NCI-H1048 (cell line): ENCODE measurements around the gene TDRD12.
"Not testable (repeated sequence)": the region's sequence is repeated elsewhere in the genome, so short reads cannot be mapped to it uniquely, and the experiment has no call there.

Experiments used
- DNase-seq: peaks from one replicate; lab custom pipeline; 2025; lab: John Stamatoyannopoulos, UW

TDRD12 gene

DNA sequence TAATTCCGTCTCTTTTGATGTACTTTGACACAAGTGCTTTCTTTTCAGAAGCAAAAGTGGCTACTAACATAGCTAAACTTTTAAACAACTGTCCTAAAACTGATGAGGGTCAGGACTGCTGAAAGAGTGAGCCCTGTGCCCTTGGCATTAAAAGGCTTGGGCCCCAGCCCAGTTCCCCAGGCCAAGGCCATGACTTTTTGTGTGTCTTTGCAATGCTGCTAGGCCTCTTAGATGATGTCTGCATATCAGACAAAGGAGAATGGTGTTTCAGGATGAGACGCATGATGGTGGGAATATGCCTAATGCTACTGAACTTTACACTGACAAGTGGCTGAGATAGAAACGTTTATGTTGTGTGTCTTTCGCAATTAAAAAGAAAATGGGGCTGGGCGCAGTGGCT lies 112.0 kb downstream of the TDRD12 start:
- DNase-seq, result no peak

- DNase-seq, result not testable (repeated sequence)
Observed at GRCh38 chr19:32832094-32832493, 112.5 kb downstream of the TDRD12 start.

DNA sequence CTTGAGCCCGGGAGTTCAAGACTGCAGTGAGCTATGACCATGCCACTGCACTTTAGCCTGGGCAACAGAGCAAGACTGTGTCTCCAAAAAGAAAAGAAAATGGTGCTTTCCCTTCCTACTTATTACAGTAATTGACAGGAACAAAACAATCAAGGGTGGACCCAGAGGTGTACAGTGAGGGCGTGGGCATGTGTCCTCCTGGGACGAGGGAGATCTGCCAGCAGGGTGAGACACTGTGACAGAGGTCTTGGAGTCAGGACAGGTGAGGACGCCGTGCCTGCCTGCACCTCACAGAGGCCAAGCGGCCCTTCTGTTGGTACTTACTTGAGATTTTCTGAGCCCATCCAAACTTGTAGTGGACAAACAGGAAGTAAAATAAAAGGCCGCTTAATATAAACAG lies 113.3 kb downstream of the TDRD12 start:
- not testable (repeated sequence) for DNase-seq

- not testable (repeated sequence) for DNase-seq
Observed at GRCh38 chr19:32833388-32833787, 113.8 kb downstream of the TDRD12 start.

DNA sequence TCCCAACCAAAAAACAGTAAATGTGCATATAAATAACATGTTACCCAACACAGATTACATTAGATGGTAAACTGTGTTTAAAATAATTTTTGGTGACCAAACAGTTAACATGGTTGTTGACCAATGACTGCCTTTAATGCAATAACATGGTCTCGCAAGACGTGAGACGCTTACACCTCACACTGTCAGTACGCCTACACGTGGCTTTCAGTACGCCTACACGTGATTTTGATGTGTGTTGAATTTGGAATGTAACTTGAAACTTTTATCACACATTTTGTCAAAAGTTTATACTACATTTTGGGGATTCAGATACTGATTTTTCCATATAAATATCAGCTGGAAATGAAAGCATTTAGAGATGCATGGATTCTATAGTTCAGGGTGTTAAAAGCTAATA lies 118.0 kb downstream of the TDRD12 start:
- no peak for DNase-seq

DNA sequence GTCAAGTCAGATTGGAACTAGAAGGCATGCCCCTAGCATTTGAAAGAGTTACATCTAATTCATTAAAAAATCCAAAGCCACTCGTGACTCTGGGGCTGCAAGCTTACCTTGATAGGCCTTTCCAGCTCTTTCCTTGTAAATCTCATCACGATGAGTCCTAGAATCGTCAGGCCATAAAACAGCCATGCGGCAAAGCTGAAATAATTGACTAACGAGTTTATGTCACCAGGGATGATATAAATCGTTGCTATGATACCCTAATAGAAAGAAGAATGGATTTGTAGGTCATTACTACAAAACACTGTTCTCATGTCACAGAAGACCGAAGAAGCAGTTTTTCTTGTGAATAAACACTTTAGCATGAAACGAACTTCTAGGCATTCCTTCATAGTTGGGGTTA lies 122.5 kb downstream of the TDRD12 start:
- no peak for DNase-seq

GRCh38 chr19:32843716-32844245 lies 124.2 kb downstream of the TDRD12 start:
- DNase-seq, result no peak

- not testable (repeated sequence) for DNase-seq
Observed at GRCh38 chr19:32848035-32848434, 128.5 kb downstream of the TDRD12 start.

DNA sequence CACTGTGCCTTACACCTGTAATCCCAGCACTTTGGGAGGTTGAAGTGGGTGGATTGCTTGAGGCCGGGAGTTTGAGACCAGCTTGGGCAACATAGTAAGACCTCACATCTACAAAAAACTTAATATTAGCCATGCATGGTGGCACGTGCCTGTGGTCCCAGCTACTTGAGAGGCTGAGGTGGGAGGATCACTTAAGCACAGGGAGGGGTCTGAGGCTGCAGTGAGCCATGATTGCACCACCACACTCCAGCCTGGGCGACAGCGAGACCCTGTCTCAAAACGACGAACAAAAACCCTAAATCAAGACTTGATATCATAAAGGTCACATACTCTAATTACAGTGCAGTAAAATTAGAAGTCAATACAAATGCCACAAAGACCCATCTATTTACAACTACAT lies 132.6 kb downstream of the TDRD12 start:
- no peak for DNase-seq

- not testable (repeated sequence) for DNase-seq
Observed at GRCh38 chr19:32856818-32857217, 137.3 kb downstream of the TDRD12 start.

DNA sequence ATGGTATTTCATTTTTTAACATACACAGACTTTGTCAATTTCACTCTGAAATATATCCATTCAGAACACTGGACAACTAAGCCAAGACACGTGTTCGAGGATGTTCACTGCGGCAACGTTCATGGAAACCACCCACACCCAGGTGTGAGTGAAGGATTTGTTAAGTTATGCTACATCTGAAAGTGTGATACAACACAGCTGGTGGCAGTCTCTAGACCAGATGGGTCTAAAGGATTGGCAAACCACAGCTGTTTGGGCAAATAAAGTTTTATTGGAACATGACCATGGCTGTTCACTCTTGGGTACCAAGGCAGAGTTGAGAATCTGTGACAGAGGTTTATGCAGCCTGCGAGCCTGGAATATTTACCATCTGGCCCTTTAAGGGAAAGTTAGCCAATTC lies 138.0 kb downstream of the TDRD12 start:
- no peak for DNase-seq

DNA sequence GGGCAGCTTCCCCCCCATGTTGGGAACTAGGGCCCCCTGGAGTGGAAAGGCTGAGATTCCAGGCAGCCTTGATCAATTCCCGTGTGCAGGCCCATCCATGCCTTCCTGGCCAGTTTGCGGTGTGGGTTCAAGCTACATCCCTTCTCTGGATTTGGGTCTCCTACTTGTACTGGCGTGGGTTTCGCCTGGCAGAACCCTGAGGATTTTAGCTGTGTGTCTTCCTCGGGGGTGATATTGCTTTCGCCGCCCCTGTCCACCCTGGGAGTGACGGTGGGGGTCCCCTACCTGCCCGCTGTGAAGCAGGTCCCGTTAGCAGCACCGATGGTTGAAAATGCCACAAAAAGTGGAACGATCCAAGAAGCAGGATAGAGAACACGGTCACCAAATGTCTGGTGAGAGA lies 138.6 kb downstream of the TDRD12 start:
- no peak for DNase-seq

DNA sequence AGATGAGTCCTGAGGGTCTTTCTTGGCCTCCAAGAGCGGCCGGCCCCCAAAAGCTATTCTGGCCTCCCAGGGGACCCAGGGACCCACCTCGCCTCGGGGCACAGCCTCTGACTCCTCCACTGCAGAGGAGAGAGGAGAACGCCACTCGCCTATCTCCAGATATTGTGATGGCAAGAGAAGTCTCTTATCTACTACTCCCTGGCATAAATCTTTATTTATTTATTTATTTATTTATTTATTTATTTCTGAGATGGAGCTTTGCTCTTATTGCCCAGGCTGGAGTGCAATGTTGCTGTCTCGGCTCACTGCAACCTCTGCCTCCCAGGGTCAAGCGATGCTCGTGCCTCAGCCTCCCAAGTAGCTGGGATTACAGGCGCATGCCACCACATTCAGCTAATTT lies 139.0 kb downstream of the TDRD12 start:
- no peak for DNase-seq

- DNase-seq, result no peak
Observed at GRCh38 chr19:32859591-32859990, 140.0 kb downstream of the TDRD12 start.

DNA sequence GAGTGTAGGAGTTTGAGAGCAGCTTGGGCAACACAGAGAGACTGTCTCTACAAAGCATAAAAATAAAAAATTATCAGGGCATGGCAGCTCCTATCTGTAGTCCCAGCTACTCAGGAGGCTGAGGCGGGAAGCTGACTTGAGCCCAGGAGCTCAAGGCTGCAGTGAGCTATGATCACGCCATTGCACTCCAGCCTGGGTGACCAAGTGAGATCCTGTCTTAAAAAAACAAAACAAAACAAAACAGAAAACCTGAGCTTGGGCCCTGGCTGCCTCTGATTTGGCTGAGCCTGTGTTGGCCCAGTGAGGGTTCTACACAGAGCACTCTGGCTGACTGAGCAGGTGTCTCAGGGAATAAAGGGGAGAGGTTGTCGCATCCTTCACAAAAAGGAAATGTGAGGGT lies 142.0 kb downstream of the TDRD12 start:
- DNase-seq, result no peak

GRCh38 chr19:32862173-32862572 lies 142.6 kb downstream of the TDRD12 start:
- DNase-seq, result no peak

DNA sequence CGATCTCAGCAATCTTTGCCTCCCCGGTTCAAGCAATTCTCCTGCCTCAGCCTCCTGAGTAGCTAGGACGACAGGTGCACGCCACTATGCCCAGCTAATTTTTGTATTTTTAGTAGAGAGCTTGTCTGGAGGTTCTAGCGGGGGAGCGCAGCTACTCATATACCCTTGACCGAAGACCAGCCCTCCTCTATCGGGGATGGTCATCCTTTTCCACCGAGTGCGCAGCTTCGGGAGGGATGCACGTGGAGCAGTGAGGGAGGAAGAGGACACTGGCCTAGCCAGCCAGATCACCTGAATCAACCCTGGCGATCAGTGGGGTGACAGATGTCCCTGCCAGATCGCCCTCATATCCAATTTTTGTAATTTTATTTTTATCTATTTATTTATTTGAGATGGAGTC lies 143.2 kb downstream of the TDRD12 start:
- DNase-seq, result no peak

DNA sequence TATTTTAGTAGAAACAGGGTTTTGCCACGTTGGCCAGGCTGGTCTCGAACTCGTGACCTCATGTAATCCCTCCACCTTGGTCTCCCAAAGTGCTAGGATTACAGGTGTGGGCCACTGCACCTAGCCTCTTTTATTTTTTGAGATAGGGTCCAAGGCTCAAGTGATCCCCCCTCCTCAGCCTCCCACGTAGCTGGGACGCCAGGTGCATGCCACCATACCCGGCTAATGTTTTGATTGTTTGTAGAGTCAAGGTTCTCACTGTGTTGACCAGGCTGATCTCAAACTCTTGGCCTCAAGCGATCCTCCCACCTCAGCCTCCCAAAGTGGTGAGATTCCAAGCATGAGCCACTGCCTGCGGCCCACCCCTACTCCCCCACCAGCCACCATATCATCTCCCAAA lies 143.7 kb downstream of the TDRD12 start:
- DNase-seq, result no peak

DNA sequence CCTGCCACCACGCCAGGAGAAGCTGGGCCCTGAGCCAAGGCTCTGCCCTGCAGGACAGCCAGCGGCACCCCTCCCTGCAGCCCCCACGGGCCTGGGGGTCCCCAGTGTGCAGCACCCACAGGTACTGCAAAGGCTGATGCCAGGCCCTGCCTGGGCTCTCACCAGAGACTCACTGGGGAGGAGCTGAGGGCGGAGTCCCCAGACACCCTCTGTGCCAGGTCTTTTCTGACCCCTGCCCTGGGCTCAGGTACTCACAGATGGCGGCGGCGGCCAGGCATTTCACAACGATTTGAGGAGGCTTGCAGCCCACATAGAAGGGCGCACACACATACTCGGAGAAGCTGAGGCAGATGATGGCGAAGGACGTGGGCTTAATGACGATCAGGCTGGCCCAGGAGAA lies 144.3 kb downstream of the TDRD12 start:
- DNase-seq, result no peak

GRCh38 chr19:32864318-32865007 lies 144.9 kb downstream of the TDRD12 start:
- DNase-seq, result no peak

DNA sequence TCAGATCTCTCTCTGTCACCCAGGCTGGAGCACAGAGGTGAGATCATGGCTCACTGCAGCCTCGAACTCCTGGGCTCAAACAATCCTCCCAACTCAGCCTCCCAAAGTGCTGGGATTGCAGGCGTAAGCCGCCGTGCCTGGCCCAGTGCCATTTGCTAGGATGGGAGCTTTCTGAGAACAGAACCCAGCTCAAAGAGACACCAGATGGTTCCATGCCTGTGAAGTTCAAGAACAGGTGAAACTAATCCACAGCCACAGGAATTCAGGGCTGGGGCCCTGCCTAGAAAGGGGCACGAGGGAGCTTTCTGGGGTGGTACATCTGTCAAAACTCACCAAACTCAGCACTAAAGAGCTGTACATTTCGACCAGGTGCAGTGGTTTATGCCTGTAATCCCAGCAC lies 145.8 kb downstream of the TDRD12 start:
- DNase-seq, result no peak

- DNase-seq, result no peak
Observed at GRCh38 chr19:32866061-32866460, 146.5 kb downstream of the TDRD12 start.

DNA sequence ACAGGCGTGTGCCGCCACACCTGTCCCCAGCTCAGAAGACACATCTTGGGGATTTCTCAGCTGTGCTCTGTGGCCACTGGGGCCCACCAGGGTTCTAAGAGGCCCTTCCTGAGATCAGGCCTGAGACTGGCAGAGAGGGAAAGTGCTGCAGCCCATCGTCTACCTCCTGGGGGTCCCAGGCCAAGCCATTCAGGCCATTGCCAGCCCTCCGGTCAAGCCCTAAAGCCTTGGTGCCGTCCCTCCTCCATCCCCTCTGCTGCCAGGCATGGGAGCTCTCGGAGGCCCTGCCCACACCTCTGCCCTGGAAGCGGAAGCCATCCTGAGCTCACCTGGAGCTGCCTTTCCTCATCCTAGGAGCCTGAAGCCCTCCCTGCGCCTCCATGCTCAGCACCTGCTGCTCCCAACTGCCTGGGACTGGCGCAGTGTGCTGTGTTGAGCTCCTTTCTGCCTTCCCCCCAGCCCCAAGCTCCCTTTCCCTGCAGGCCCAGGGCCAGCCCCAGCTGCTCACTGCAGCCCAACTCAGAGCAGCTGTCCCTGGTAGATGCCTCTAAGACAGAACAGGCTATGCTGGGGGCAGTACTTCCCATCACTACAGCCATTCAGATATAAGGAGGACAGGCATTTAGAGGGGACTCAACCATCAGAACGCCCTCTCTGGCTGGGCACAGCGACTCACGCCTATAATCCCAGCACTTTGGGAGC lies 147.1 kb downstream of the TDRD12 start:
- DNase-seq, result no peak

DNA sequence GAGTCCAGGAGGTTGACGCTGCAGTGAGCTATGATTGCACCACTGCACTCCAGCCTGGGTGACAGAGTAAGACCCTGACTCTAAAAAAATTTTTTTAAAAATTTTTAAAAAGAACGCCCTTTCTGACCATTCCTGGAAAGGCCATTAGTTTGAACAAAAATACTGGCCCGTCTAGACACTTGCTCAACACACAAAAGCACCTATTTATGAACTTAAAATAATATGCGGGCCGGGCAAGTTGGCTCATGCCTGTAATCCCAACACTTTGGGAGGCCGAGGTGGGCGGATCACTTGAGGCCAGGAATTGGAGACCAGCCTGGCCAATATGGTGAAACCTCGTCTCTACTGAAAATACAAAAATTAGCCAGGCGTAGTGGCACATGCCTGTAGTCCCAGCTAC lies 147.9 kb downstream of the TDRD12 start:
- DNase-seq, result not testable (repeated sequence)
